Measurements from ENCODE around the gene KLHL28.

KLHL28 gene

DNA sequence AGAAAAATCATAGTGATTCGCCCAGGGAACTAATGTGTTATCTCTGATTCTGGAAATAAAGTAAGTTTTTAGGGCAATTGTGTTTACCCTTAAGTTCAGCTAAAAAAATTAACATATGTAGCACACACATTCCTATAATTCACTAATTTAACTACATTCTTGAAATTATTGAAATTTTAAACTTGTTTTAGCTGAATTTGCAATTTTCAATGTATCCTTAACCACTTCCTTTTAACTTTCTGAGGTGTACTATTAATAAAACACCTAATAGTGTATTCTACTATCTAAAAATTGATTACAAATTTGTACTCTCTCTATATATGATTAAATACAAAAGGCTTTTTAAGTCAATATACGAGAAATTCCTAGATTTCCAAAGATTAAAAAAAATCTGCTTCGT is 2.2 kb downstream of the KLHL28 start:
- Histone ChIP-seq H3K4me3 (ENCODE audit: low read length) (peak overlapping the region; percentile 95), H3K9me3 (ENCODE audit: control insufficient read depth, low read length) (no peaks in the 10 kb centered on the region), H3K4me1 (ENCODE audit: control insufficient read depth, insufficient read depth, low read length) (peaks cover 30% of the 10 kb centered on the region), H3K9ac (ENCODE audit: low read length) (no peak overlapping the region), H3K27me3 (replicated peaks; ENCODE audit: control insufficient read depth, insufficient read depth, low read length) (no peaks in the 10 kb centered on the region), H3K36me3 (ENCODE audit: control insufficient read depth, insufficient read depth, low read length, severe bottlenecking) (no peaks in the 10 kb centered on the region)
- no peak for DNase-seq (ENCODE audit: low read depth)

GRCh38 chr14:44956866-44957265 is 4.9 kb downstream of the KLHL28 start:
- H3K9me3 ChIP-seq (ENCODE audit: control insufficient read depth, low read length): no peaks in the 10 kb centered on the region
- no peak for DNase-seq (ENCODE audit: low read depth)
- no peaks in the 10 kb centered on the region for H3K27me3 ChIP-seq (replicated peaks; ENCODE audit: control insufficient read depth, insufficient read depth, low read length)
- peaks cover 21% of the 10 kb centered on the region for H3K4me1 ChIP-seq (ENCODE audit: control insufficient read depth, insufficient read depth, low read length)
- no peak overlapping the region for H3K4me3 ChIP-seq (ENCODE audit: low read length)
- peaks cover 7% of the 10 kb centered on the region for H3K36me3 ChIP-seq (ENCODE audit: control insufficient read depth, insufficient read depth, low read length, severe bottlenecking)
- no peak overlapping the region for H3K9ac ChIP-seq (ENCODE audit: low read length)

- no peak overlapping the region for H3K9ac ChIP-seq (ENCODE audit: low read length)
- H3K27me3 ChIP-seq (replicated peaks; ENCODE audit: control insufficient read depth, insufficient read depth, low read length): no peaks in the 10 kb centered on the region
- DNase-seq (ENCODE audit: low read depth): no peak
- no peak overlapping the region for H3K4me3 ChIP-seq (ENCODE audit: low read length)
- peaks cover 13% of the 10 kb centered on the region for H3K36me3 ChIP-seq (ENCODE audit: control insufficient read depth, insufficient read depth, low read length, severe bottlenecking)
- H3K4me1 ChIP-seq (ENCODE audit: control insufficient read depth, insufficient read depth, low read length): peaks cover 20% of the 10 kb centered on the region
- H3K9me3 ChIP-seq (ENCODE audit: control insufficient read depth, low read length): no peaks in the 10 kb centered on the region
Observed at GRCh38 chr14:44955528-44955927, 6.2 kb downstream of the KLHL28 start.

GRCh38 chr14:44954750-44955149 is 7.0 kb downstream of the KLHL28 start:
- H3K9me3 ChIP-seq (ENCODE audit: control insufficient read depth, low read length): no peaks in the 10 kb centered on the region
- no peak overlapping the region for H3K4me3 ChIP-seq (ENCODE audit: low read length)
- H3K9ac ChIP-seq (ENCODE audit: low read length): no peak overlapping the region
- no peak for DNase-seq (ENCODE audit: low read depth)
- no peaks in the 10 kb centered on the region for H3K27me3 ChIP-seq (replicated peaks; ENCODE audit: control insufficient read depth, insufficient read depth, low read length)
- H3K36me3 ChIP-seq (ENCODE audit: control insufficient read depth, insufficient read depth, low read length, severe bottlenecking): peaks cover 17% of the 10 kb centered on the region
- peaks cover 13% of the 10 kb centered on the region for H3K4me1 ChIP-seq (ENCODE audit: control insufficient read depth, insufficient read depth, low read length)

DNA sequence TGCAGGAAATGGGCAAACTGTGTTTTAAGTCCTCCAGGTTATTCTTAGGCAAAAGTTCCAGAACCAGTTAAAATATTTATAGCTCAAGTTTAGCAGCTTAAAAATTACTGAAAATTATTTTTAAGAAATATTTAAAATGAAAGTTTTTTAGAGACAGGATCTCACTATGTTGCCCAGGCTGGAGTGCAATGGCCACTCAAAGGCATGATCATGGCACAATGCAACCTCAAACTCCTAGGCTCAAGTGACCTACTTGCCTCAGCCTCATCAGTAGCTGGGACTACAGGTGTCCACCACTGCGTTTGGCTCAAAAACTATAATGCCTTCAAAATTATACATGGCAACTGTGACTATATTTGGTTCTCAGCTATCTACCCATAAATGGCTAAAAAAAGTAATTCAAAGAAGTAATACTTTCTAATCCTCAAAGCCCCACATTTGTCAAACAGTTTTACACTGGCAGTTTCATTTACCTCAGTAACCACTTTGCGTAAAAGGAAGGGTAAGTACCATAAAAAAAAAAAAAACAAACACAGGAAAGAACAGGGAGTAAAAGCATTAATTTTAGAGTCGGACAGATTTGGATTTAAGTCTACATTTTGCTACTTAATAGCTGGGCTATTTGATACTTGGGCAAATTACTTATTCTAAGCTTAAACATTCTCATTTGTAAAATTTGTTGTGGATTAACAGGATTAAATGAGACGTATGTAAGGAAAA is 9.2 kb downstream of the KLHL28 start:
- no peak for DNase-seq (ENCODE audit: low read depth)
- H3K36me3 ChIP-seq (ENCODE audit: control insufficient read depth, insufficient read depth, low read length, severe bottlenecking): peaks cover 19% of the 10 kb centered on the region
- no peaks in the 10 kb centered on the region for H3K4me1 ChIP-seq (ENCODE audit: control insufficient read depth, insufficient read depth, low read length)
- H3K9ac ChIP-seq (ENCODE audit: low read length): no peak overlapping the region
- no peaks in the 10 kb centered on the region for H3K9me3 ChIP-seq (ENCODE audit: control insufficient read depth, low read length)
- no peaks in the 10 kb centered on the region for H3K27me3 ChIP-seq (replicated peaks; ENCODE audit: control insufficient read depth, insufficient read depth, low read length)
- no peak overlapping the region for H3K4me3 ChIP-seq (ENCODE audit: low read length)

DNA sequence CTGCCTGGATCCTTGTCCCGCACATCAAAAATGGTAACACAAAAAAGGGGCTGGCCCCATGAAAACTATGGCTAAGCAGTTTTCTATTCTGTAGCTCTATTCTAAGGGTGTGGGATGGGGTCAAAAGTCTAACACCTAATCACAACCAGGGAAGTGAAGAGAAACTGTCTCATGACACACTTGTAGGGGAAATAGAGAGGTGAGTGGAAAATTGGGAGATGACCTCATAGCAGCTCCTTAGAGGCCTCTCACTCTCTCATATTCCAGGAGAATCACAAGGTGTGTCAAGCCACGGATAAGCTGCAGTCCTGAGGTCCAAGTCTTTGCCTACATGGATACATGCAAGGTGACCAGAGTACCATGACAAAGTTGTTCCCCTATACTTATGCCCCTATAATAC is 10.7 kb downstream of the KLHL28 start:
- no peaks in the 10 kb centered on the region for H3K4me1 ChIP-seq (ENCODE audit: control insufficient read depth, insufficient read depth, low read length)
- H3K4me3 ChIP-seq (ENCODE audit: low read length): no peak overlapping the region
- no peak for DNase-seq (ENCODE audit: low read depth)
- no peak overlapping the region for H3K9ac ChIP-seq (ENCODE audit: low read length)
- no peaks in the 10 kb centered on the region for H3K9me3 ChIP-seq (ENCODE audit: control insufficient read depth, low read length)
- H3K27me3 ChIP-seq (replicated peaks; ENCODE audit: control insufficient read depth, insufficient read depth, low read length): no peaks in the 10 kb centered on the region
- H3K36me3 ChIP-seq (ENCODE audit: control insufficient read depth, insufficient read depth, low read length, severe bottlenecking): peaks cover 22% of the 10 kb centered on the region

DNA sequence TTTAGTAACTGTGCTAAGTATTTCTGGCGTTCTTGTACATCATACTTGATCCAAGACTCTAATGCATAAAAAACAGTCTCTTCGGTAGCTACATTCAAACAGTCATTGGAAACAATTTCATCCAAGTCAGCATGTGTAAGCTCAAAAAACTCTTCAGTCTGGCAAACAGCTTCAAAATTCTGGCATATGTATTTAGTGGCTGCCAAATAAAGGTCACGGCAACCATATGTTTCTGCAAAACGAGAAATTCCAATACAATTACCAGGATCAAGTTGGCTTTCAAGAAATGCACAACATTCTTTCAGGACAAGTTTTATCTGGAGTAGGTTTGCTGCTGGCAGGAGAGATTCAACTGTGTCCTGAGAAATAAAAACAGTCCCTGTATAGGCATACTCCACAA is 16.5 kb downstream of the KLHL28 start:
- Histone ChIP-seq H3K36me3 (ENCODE audit: control insufficient read depth, insufficient read depth, low read length, severe bottlenecking) (peaks cover 12% of the 10 kb centered on the region), H3K9ac (ENCODE audit: low read length) (no peak overlapping the region), H3K27me3 (replicated peaks; ENCODE audit: control insufficient read depth, insufficient read depth, low read length) (no peaks in the 10 kb centered on the region), H3K9me3 (ENCODE audit: control insufficient read depth, low read length) (no peaks in the 10 kb centered on the region), H3K4me3 (ENCODE audit: low read length) (peak overlapping the region; percentile 17), H3K4me1 (ENCODE audit: control insufficient read depth, insufficient read depth, low read length) (peaks cover 14% of the 10 kb centered on the region)
- DNase-seq (ENCODE audit: low read depth): peak; percentile 70

DNA sequence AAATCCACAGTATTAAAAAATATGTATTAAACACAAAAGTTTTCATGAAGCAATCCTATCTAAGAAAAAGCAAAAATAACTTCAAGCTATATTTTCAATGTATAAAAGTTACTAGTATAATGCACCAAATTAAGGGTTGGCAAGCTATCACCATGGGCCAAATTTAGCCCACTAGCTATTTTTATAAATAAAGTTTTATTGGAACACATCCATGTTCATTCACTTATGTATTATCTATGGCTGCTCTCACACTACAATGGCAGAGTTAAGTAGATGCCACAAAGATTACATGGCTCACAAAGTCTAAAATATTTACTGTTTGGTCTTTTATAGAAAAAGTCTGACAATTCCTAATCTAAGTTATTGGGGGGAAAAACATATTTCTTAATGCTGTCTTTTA is 17.6 kb downstream of the KLHL28 start:
- no peak for DNase-seq (ENCODE audit: low read depth)
- Histone ChIP-seq H3K27me3 (replicated peaks; ENCODE audit: control insufficient read depth, insufficient read depth, low read length) (no peaks in the 10 kb centered on the region), H3K9ac (ENCODE audit: low read length) (no peak overlapping the region), H3K36me3 (ENCODE audit: control insufficient read depth, insufficient read depth, low read length, severe bottlenecking) (peaks cover 10% of the 10 kb centered on the region), H3K4me1 (ENCODE audit: control insufficient read depth, insufficient read depth, low read length) (peaks cover 17% of the 10 kb centered on the region), H3K4me3 (ENCODE audit: low read length) (no peak overlapping the region), H3K9me3 (ENCODE audit: control insufficient read depth, low read length) (no peaks in the 10 kb centered on the region)

DNA sequence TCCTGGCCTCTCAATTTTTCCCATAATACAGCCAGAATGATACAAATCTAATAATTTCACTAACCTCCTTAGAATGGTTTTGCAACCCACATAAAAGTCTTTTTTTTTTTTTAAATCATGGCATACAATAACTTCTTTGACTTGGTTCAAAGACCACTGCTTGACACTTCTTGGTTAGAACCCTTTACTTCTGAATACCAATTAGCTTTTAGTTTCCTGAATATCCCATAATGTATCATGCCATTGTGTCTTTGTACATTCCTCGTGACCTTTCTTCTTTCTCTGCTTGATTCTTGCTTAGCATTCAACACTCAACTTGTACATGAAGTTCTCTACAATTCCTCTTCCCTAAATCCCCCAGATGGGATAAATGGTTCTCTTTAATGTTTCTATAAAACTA is 19.3 kb downstream of the KLHL28 start:
- Histone ChIP-seq H3K4me3 (ENCODE audit: low read length) (no peak overlapping the region), H3K36me3 (ENCODE audit: control insufficient read depth, insufficient read depth, low read length, severe bottlenecking) (peaks cover 10% of the 10 kb centered on the region), H3K9ac (ENCODE audit: low read length) (no peak overlapping the region), H3K9me3 (ENCODE audit: control insufficient read depth, low read length) (no peaks in the 10 kb centered on the region), H3K4me1 (ENCODE audit: control insufficient read depth, insufficient read depth, low read length) (peaks cover 17% of the 10 kb centered on the region), H3K27me3 (replicated peaks; ENCODE audit: control insufficient read depth, insufficient read depth, low read length) (no peaks in the 10 kb centered on the region)
- no peak for DNase-seq (ENCODE audit: low read depth)

DNA sequence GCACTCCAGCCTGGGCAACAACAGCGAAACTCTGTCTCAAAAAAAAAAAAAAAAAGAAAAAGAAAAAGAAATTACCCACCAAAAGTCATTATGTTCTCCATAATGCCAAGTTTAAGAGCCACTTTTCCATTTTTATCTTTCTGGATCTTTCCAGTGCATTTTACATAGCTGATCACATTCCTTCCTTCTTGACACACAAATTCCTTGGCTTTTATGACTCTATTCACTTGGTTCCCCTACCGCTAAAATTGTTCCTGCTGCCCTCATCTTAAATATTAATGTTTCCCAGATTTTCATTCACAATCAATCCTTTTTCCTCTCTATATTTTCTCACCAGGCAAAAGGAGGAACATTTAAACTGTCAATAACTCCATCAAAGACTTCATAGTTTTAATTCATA is 20.2 kb downstream of the KLHL28 start:
- Histone ChIP-seq H3K4me3 (ENCODE audit: low read length) (no peak overlapping the region), H3K4me1 (ENCODE audit: control insufficient read depth, insufficient read depth, low read length) (peaks cover 17% of the 10 kb centered on the region), H3K36me3 (ENCODE audit: control insufficient read depth, insufficient read depth, low read length, severe bottlenecking) (peaks cover 13% of the 10 kb centered on the region), H3K9me3 (ENCODE audit: control insufficient read depth, low read length) (no peaks in the 10 kb centered on the region), H3K27me3 (replicated peaks; ENCODE audit: control insufficient read depth, insufficient read depth, low read length) (no peaks in the 10 kb centered on the region), H3K9ac (ENCODE audit: low read length) (no peak overlapping the region)
- no peak for DNase-seq (ENCODE audit: low read depth)

GRCh38 chr14:44940944-44941343 is 20.8 kb downstream of the KLHL28 start:
- no peaks in the 10 kb centered on the region for H3K27me3 ChIP-seq (replicated peaks; ENCODE audit: control insufficient read depth, insufficient read depth, low read length)
- H3K9me3 ChIP-seq (ENCODE audit: control insufficient read depth, low read length): no peaks in the 10 kb centered on the region
- no peak overlapping the region for H3K4me3 ChIP-seq (ENCODE audit: low read length)
- no peak overlapping the region for H3K9ac ChIP-seq (ENCODE audit: low read length)
- H3K4me1 ChIP-seq (ENCODE audit: control insufficient read depth, insufficient read depth, low read length): peaks cover 17% of the 10 kb centered on the region
- no peak for DNase-seq (ENCODE audit: low read depth)
- peaks cover 16% of the 10 kb centered on the region for H3K36me3 ChIP-seq (ENCODE audit: control insufficient read depth, insufficient read depth, low read length, severe bottlenecking)

DNA sequence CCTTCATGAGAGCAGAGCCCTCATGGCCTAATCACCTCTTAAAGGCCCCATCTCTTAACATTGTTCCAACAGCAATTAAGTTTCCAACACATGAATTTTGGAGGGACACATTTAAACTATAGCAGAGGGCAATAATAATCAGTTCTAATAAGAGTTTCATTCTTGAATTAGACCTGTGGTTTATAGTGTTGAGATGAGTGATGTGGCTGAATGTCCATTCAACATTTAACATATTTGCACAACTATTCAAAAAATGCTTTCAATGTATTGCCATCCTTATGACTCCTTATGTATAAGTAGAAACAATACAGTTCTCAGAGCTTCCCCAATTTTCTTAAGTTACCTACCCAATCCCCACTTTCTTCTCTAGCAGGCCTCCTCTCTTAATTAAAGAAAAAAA is 21.5 kb downstream of the KLHL28 start:
- Histone ChIP-seq H3K9me3 (ENCODE audit: control insufficient read depth, low read length) (no peaks in the 10 kb centered on the region), H3K9ac (ENCODE audit: low read length) (no peak overlapping the region), H3K4me3 (ENCODE audit: low read length) (no peak overlapping the region), H3K27me3 (replicated peaks; ENCODE audit: control insufficient read depth, insufficient read depth, low read length) (no peaks in the 10 kb centered on the region), H3K4me1 (ENCODE audit: control insufficient read depth, insufficient read depth, low read length) (peaks cover 10% of the 10 kb centered on the region), H3K36me3 (ENCODE audit: control insufficient read depth, insufficient read depth, low read length, severe bottlenecking) (peaks cover 16% of the 10 kb centered on the region)
- no peak for DNase-seq (ENCODE audit: low read depth)
